SK-N-SH (cell line): ENCODE data around the gene PLK1. TPM values are rescaled to one million over a fixed set of nuclear protein-coding genes. Genes with fewer than 3 reads are reported as not detected.

Experiments used
- CTCF ChIA-PET: fragments of 300-600, 350-600 bp; formaldehyde crosslinking; extraction: SDS; loops from one replicate; lab custom pipeline; 2021; lab: Yijun Ruan, JAX
- POLR2A ChIA-PET: fragments of 350-600 bp; sonication (Branson Sonifier 250); formaldehyde crosslinking; extraction: SDS; loops from one replicate; lab custom pipeline; 2020; ENCODE audit warnings: antibody characterized with exemption, inconsistent platforms; lab: Yijun Ruan, JAX
- DNase-seq: peaks from one replicate; pipeline ENCODE4 v3.0.0; 2012
- H2AFZ ChIP-seq: fragments of 200-600 bp; sonication (generic); 2 replicates; pipeline ENCODE4 v1.8.1; 2016; ENCODE audit warnings: antibody characterized with exemption, mild to moderate bottlenecking, low read depth
- H3F3A ChIP-seq: fragments of 200-600 bp; sonication (generic); replicated peaks from 2 replicates; pipeline ENCODE3; 2016; ENCODE audit warnings: antibody characterized with exemption, mild to moderate bottlenecking; ENCODE audit not compliant: insufficient read depth
- H3K27ac ChIP-seq, 2 experiments: fragments of 200-500 bp in 1 of 2; fragments of 200-600 bp in 1 of 2; sonication (Bioruptor generic) in 1 of 2; sonication (generic), shearing (Covaris generic) in 1 of 2; 2 replicates each; pipeline versions ENCODE4 v1.5.1 to v1.6.1; 2014 to 2016; ENCODE audit warnings: low read depth in 2 of 2, inconsistent platforms in 1 of 2, low read length in 1 of 2, mild to moderate bottlenecking in 1 of 2, mixed read lengths in 1 of 2
- H3K27me3 ChIP-seq: fragments of 200-600 bp; sonication (generic), shearing (Covaris generic); 2 replicates; pipeline ENCODE4 v1.6.1; 2016; ENCODE audit warnings: mixed run types; ENCODE audit not compliant: insufficient read depth
- H3K36me3 ChIP-seq, 2 experiments: fragments of 200-500 bp in 1 of 2; fragments of 200-600 bp in 1 of 2; sonication (Bioruptor generic) in 1 of 2; sonication (generic) in 1 of 2; replicated peaks in 1 of 2; 2 replicates each; pipeline versions ENCODE3 to v1.5.1; 2014 to 2016; ENCODE audit warnings: low read length in 1 of 2, mild to moderate bottlenecking in 1 of 2; ENCODE audit not compliant: insufficient read depth in 2 of 2, control insufficient read depth in 1 of 2
- H3K4me1 ChIP-seq, 2 experiments: fragments of 200-500 bp in 1 of 2; fragments of 200-600 bp in 1 of 2; sonication (Bioruptor generic) in 1 of 2; sonication (generic), shearing (Covaris generic) in 1 of 2; 2 replicates each; pipeline versions ENCODE4 v1.5.1 to v1.6.1; 2014 to 2016; ENCODE audit warnings: low read depth in 1 of 2, low read length in 1 of 2, mixed run types in 1 of 2; ENCODE audit not compliant: insufficient read depth in 2 of 2, control insufficient read depth in 1 of 2
- H3K4me2 ChIP-seq: fragments of 200-600 bp; sonication (generic), shearing (Covaris generic); 2 replicates; pipeline ENCODE4 v1.6.1; 2017; ENCODE audit warnings: mixed run types
- H3K4me3 ChIP-seq, 2 experiments: fragments of 200-500 bp in 1 of 2; fragments of 200-600 bp in 1 of 2; sonication (Bioruptor generic) in 1 of 2; sonication (generic), shearing (Covaris generic) in 1 of 2; 2 replicates each; pipeline versions ENCODE4 v1.5.1 to v1.8.1; 2014 to 2016; ENCODE audit warnings: low read depth in 2 of 2, inconsistent platforms in 1 of 2, low read length in 1 of 2, mild to moderate bottlenecking in 1 of 2, mixed read lengths in 1 of 2, moderate library complexity in 1 of 2
- H3K79me2 ChIP-seq: fragments of 200-600 bp; sonication (generic); 2 replicates; pipeline ENCODE4 v1.8.1; 2017; ENCODE audit warnings: mild to moderate bottlenecking; ENCODE audit not compliant: insufficient read depth
- H3K9ac ChIP-seq: fragments of 200-600 bp; sonication (generic); 2 replicates; pipeline ENCODE4 v1.6.1; 2017; ENCODE audit warnings: mixed run types
- H3K9me2 ChIP-seq: fragments of 200-600 bp; sonication (generic); 2 replicates; pipeline ENCODE4 v1.6.1; 2017; ENCODE audit warnings: mixed run types
- H3K9me3 ChIP-seq: fragments of 200-600 bp; sonication (generic); 2 replicates; pipeline ENCODE4 v1.6.1; 2017; ENCODE audit warnings: mixed run types, mild to moderate bottlenecking, moderate library complexity
- H4K20me1 ChIP-seq: fragments of 200-600 bp; sonication (generic); 2 replicates; pipeline ENCODE4 v1.6.1; 2017; ENCODE audit warnings: mild to moderate bottlenecking, mixed run types; ENCODE audit not compliant: insufficient read depth
- FOSL2 ChIP-seq: IDR thresholded peaks from 2 replicates; pipeline ENCODE4 v1.4.0; 2012; ENCODE audit warnings: low read depth, mild to moderate bottlenecking, moderate library complexity, borderline replicate concordance
- GABPA ChIP-seq: IDR thresholded peaks from 2 replicates; pipeline ENCODE4 v1.4.0; 2012; ENCODE audit warnings: low read depth, mild to moderate bottlenecking
- JUND ChIP-seq: IDR thresholded peaks from 2 replicates; pipeline ENCODE4 v1.4.0; 2012
- MEF2A ChIP-seq: IDR thresholded peaks from 2 replicates; pipeline ENCODE4 v1.4.0; 2012; ENCODE audit warnings: low read depth, borderline replicate concordance
- MXI1 ChIP-seq: IDR thresholded peaks from 2 replicates; pipeline ENCODE4 v1.6.1; 2012; ENCODE audit warnings: mild to moderate bottlenecking, low read depth, low read length, improper control_type of control experiment
- NRF1 ChIP-seq: IDR thresholded peaks from 2 replicates; pipeline ENCODE4 v1.6.1; 2012; ENCODE audit warnings: low read depth, mild to moderate bottlenecking, low read length
- RAD21 ChIP-seq: IDR thresholded peaks from 2 replicates; pipeline ENCODE4 v1.6.1; 2012; ENCODE audit warnings: mild to moderate bottlenecking, low read length
- RCOR1 ChIP-seq: fragments of 150-350 bp; IDR thresholded peaks from 2 replicates; pipeline ENCODE4 v1.6.1; 2017; ENCODE audit warnings: antibody characterized with exemption, low read length
- SIN3A ChIP-seq: IDR thresholded peaks from 2 replicates; pipeline ENCODE4 v1.6.1; 2012; ENCODE audit warnings: low read depth, mild to moderate bottlenecking, low read length, moderate library complexity, borderline replicate concordance
- SMC3 ChIP-seq: IDR thresholded peaks from 2 replicates; pipeline ENCODE4 v1.6.1; 2012; ENCODE audit warnings: low read depth, low read length, improper control_type of control experiment
- TCF12 ChIP-seq: IDR thresholded peaks from 2 replicates; pipeline ENCODE4 v1.4.0; 2012
- YY1 ChIP-seq: IDR thresholded peaks from 2 replicates; pipeline ENCODE4 v1.4.0; 2012; ENCODE audit warnings: low read depth, mild to moderate bottlenecking
- WGBS: methylation state at CpG from one replicate; pipeline ENCODE4 v1.1.6; 2017; ENCODE audit warnings: low lambda C conversion rate; 5-methylcytosine and 5-hydroxymethylcytosine counted together
- polyA plus RNA-seq, 3 experiments: library from polyadenylated mRNA; depleted of rRNA; stranded (reverse); fragments of >200 nt; gene quantifications; 2 replicates each; pipeline ENCODE4 v1.2.3, GENCODE V29; 2012
- TF ChIP-seq, protein P1 (sequence below): IDR thresholded peaks from 2 replicates; pipeline ENCODE4 v1.6.1; 2012; ENCODE audit warnings: mild to moderate bottlenecking, low read depth, low read length, moderate library complexity
- TF ChIP-seq, protein P2 (sequence below): IDR thresholded peaks from 2 replicates; pipeline ENCODE4 v1.4.0; 2012; ENCODE audit warnings: low read depth, borderline replicate concordance
- TF ChIP-seq, protein P3 (sequence below): fragments of 150-350 bp; IDR thresholded peaks from 2 replicates; pipeline ENCODE4 v1.6.1; 2016; ENCODE audit warnings: mild to moderate bottlenecking, low read depth, low read length

Gene PLK1
- polyA plus RNA-seq, 1 of the 3 experiments (the other 2 are of a cell fraction) = 68.7 TPM

DNA sequence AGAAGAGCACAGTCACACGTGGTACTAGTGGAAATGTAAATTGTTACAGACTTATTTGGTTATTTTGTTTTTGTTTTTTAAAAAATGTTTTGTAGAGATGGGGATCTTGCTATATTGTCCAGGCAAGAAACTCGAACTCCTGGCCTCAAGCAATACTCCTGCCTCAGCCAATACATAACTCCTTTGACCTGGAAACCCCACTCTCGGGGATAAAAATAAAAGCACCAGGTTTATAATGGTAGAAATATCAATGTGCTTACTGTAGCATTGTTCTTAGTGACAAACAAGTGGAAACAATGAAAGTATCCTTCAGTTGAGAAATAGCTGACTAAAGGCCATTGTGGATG lies 46.1 kb downstream of the PLK1 start:
- no peaks in the 10 kb centered on the region for H3K27me3 ChIP-seq
- no peaks in the 10 kb centered on the region for H3F3A ChIP-seq
- no peak overlapping the region for H3K4me2 ChIP-seq
- 21% methylated on average over 3 of the region's 3 CpGs for WGBS
- H3K4me3 ChIP-seq = no peak overlapping the region
- ChIA-PET POLR2A (no interaction called here), CTCF (no interaction called here)
- H4K20me1 ChIP-seq = no peaks in the 10 kb centered on the region
- H3K36me3 ChIP-seq = no peaks in the 10 kb centered on the region
- H3K9me2 ChIP-seq = no peaks in the 10 kb centered on the region
- no peak overlapping the region for H3K27ac ChIP-seq
- no peaks in the 10 kb centered on the region for H3K79me2 ChIP-seq
- TF ChIP-seq JUND (no peak), SIN3A (no peak), RCOR1 (no peak), TCF12 (no peak), MEF2A (no peak), FOSL2 (no peak), MXI1 (no peak), YY1 (no peak), SMC3 (no peak), RAD21 (no peak), GABPA (no peak), NRF1 (no peak)
- TF ChIP-seq, protein P1, sequence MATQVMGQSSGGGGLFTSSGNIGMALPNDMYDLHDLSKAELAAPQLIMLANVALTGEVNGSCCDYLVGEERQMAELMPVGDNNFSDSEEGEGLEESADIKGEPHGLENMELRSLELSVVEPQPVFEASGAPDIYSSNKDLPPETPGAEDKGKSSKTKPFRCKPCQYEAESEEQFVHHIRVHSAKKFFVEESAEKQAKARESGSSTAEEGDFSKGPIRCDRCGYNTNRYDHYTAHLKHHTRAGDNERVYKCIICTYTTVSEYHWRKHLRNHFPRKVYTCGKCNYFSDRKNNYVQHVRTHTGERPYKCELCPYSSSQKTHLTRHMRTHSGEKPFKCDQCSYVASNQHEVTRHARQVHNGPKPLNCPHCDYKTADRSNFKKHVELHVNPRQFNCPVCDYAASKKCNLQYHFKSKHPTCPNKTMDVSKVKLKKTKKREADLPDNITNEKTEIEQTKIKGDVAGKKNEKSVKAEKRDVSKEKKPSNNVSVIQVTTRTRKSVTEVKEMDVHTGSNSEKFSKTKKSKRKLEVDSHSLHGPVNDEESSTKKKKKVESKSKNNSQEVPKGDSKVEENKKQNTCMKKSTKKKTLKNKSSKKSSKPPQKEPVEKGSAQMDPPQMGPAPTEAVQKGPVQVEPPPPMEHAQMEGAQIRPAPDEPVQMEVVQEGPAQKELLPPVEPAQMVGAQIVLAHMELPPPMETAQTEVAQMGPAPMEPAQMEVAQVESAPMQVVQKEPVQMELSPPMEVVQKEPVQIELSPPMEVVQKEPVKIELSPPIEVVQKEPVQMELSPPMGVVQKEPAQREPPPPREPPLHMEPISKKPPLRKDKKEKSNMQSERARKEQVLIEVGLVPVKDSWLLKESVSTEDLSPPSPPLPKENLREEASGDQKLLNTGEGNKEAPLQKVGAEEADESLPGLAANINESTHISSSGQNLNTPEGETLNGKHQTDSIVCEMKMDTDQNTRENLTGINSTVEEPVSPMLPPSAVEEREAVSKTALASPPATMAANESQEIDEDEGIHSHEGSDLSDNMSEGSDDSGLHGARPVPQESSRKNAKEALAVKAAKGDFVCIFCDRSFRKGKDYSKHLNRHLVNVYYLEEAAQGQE = no peak
- TF ChIP-seq, protein P2, sequence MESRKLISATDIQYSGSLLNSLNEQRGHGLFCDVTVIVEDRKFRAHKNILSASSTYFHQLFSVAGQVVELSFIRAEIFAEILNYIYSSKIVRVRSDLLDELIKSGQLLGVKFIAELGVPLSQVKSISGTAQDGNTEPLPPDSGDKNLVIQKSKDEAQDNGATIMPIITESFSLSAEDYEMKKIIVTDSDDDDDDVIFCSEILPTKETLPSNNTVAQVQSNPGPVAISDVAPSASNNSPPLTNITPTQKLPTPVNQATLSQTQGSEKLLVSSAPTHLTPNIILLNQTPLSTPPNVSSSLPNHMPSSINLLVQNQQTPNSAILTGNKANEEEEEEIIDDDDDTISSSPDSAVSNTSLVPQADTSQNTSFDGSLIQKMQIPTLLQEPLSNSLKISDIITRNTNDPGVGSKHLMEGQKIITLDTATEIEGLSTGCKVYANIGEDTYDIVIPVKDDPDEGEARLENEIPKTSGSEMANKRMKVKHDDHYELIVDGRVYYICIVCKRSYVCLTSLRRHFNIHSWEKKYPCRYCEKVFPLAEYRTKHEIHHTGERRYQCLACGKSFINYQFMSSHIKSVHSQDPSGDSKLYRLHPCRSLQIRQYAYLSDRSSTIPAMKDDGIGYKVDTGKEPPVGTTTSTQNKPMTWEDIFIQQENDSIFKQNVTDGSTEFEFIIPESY = no peak
- TF ChIP-seq, protein P3, sequence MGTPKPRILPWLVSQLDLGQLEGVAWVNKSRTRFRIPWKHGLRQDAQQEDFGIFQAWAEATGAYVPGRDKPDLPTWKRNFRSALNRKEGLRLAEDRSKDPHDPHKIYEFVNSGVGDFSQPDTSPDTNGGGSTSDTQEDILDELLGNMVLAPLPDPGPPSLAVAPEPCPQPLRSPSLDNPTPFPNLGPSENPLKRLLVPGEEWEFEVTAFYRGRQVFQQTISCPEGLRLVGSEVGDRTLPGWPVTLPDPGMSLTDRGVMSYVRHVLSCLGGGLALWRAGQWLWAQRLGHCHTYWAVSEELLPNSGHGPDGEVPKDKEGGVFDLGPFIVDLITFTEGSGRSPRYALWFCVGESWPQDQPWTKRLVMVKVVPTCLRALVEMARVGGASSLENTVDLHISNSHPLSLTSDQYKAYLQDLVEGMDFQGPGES = no peak
- no peak overlapping the region for H2AFZ ChIP-seq
- no peaks in the 10 kb centered on the region for H3K9me3 ChIP-seq
- no peak overlapping the region for H3K9ac ChIP-seq
- H3K4me1 ChIP-seq = no peaks in the 10 kb centered on the region
- DNase-seq = no peak
